Erythroblast (primary cell): Measurements from ENCODE around the gene RNU5D-1.

Experiments
- GATA1 ChIP-seq: IDR thresholded peaks from 2 replicates; pipeline ENCODE4 v1.6.1; 2011; ENCODE audit warnings: low read depth, mild to moderate bottlenecking, control low read depth, low read length, moderate library complexity
- POLR2A ChIP-seq: IDR thresholded peaks from 2 replicates; pipeline ENCODE4 v1.6.1; 2011; ENCODE audit warnings: mild to moderate bottlenecking, low read length

DNA sequence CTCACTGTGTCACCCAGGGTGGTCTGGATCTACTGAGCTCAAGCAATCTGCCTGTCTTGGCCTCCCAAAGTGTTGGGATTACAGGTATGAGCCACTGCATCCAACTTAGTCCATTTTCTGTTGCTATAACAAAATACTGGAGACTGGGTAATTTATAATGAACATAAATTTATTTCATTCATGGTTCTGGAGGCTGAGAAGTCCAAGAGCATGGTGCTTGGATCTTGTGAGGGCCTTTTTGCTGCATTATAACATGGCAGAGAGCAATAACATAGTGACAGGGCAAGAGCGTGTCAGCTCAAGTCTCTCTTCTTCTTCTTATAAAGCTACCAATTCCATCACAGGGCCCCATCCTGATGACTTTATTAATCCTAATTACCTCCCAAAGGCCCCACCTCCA, 5.0 kb upstream of the RNU5D-1 start:
- TF ChIP-seq POLR2A (no peak), GATA1 (no peak)
